Esophagus squamous epithelium (tissue), 5 donors: Measurements from ENCODE around the gene CAMK2G. TPM values are rescaled to one million over a fixed set of nuclear protein-coding genes. Genes with fewer than 3 reads are reported as not detected.
A peak's percentile ranks its signal among the peaks of the same experiment; 100 is the strongest.
"Not testable (repeated sequence)": the region's sequence is repeated elsewhere in the genome, so short reads cannot be mapped to it uniquely, and the experiment has no call there.

Source experiments
- DNase-seq: peaks from one replicate; lab custom pipeline; 2025; lab: John Stamatoyannopoulos, UW
- H3K27ac ChIP-seq, 4 donors: fragments of 200-600 bp; sonication (generic); one replicate each; pipeline ENCODE4 v1.5.1; 2016 to 2019; ENCODE audit warnings: mild to moderate bottlenecking in 1 of 4
- H3K27me3 ChIP-seq, 4 donors: fragments of 200-600 bp; sonication (generic); 1 replicate in 3 of 4; 2 replicates in 1 of 4; pipeline versions ENCODE4 v1.5.1 to v1.6.0; 2017 to 2021; ENCODE audit warnings: antibody characterized with exemption in 1 of 4
- H3K36me3 ChIP-seq, 3 donors: fragments of 200-600 bp; sonication (generic); one replicate each; pipeline ENCODE4 v1.5.1; 2016 to 2019
- H3K4me1 ChIP-seq, 3 donors: fragments of 200-600 bp; sonication (generic); one replicate each; pipeline ENCODE4 v1.5.1; 2017 to 2019
- H3K4me3 ChIP-seq, 4 donors: fragments of 200-600 bp; sonication (generic); 1 replicate in 3 of 4; 2 replicates in 1 of 4; pipeline ENCODE4 v1.5.1; 2016 to 2019; ENCODE audit warnings: mild to moderate bottlenecking in 2 of 4, moderate library complexity in 1 of 4
- H3K9me3 ChIP-seq, 3 donors: fragments of 200-600 bp; sonication (generic); one replicate each; pipeline ENCODE4 v1.5.1; 2016 to 2019
- CTCF ChIP-seq, 6 experiments: fragments of 450-650 bp in 4 of 6; fragments of 200-600 bp in 2 of 6; sonication (generic) in 2 of 6; IDR thresholded peaks; one replicate each; pipeline ENCODE4 v1.5.1; 2016 to 2019; ENCODE audit warnings: antibody characterized with exemption in 6 of 6, mild to moderate bottlenecking in 4 of 6, moderate library complexity in 4 of 6
- POLR2A ChIP-seq, 4 donors: fragments of 450-650 bp; IDR thresholded peaks; one replicate each; pipeline ENCODE4 v1.6.1; 2017; ENCODE audit warnings: antibody characterized with exemption in 4 of 4, mild to moderate bottlenecking in 4 of 4, moderate library complexity in 3 of 4
- WGBS, 2 donors: methylation state at CpG; one replicate each; pipeline ENCODE4 v1.1.5; 2018; 5-methylcytosine and 5-hydroxymethylcytosine counted together
- intact Hi-C: fragments of 100-400 bp; cut with DNase I; formaldehyde crosslinking; loops from one replicate; pipeline ENCODE4 v1.15.0; 2022
- total RNA-seq, 4 donors: library from RNA; depleted of rRNA; stranded (reverse); fragments of >200 nt; gene quantifications; one replicate each; pipeline ENCODE4 v1.1.0, GENCODE V29; 2016
- donor health status: DM: yes; HTN: yes; CAD: no.

CAMK2G gene
- total RNA-seq, 4 donors from 2014 or later = 15.5 to 37.0 (median 28.6) TPM

DNA sequence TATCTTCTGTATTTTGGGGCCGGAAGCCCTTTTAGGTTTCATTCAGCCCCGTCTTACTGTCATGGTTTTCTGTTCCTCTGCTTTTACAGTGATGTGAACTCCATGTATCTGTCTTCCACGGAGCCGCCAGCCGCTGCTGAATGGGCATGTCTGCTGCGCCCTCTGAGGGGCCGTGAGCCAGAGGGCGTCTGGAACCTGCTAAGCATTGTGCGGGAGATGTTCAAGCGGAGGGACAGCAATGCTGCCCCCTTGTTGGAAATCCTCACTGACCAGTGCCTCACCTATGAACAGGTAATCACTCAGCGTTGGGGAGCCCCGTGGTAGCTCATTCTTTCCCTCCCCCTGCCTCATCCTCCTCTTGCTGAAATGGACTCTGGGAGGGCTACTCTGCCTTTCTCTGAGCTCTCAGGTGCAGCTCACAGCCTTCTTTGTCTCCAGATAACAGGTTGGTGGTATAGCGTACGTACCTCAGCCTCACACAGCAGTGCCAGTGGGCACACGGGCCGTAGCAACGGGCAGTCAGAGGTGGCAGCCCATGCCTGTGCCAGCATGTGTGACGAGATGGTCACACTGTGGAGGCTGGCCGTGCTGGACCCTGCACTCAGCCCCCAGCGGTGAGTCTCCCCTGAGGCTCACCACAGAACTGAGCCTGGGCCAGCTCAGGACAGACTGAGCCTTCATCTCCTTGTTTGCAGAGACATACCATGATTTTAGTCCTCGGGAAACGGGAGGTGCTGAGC, 83.3 kb downstream of the CAMK2G start:
- DNase-seq = no peak
- no peak overlapping the region for H3K27ac ChIP-seq
- 88 to 89% methylated on average over 11 to 14 of the region's 22 CpGs for WGBS, 2 donors
- H3K36me3 ChIP-seq = peaks cover 60 to 79% (median 63%) of the 10 kb centered on the region in 3 donors
- TF ChIP-seq CTCF (IDR thresholded peaks at IDR 0.05) (no peak), POLR2A (IDR thresholded peaks at IDR 0.05) (no peak)
- H3K27me3 ChIP-seq = no peaks in the 10 kb centered on the region
- no peaks in the 10 kb centered on the region for H3K9me3 ChIP-seq
- intact Hi-C loops = no loop called here
- H3K4me1 ChIP-seq = peaks cover 15 to 30% (median 19%) of the 10 kb centered on the region in 3 donors
- no peak overlapping the region for H3K4me3 ChIP-seq

DNA sequence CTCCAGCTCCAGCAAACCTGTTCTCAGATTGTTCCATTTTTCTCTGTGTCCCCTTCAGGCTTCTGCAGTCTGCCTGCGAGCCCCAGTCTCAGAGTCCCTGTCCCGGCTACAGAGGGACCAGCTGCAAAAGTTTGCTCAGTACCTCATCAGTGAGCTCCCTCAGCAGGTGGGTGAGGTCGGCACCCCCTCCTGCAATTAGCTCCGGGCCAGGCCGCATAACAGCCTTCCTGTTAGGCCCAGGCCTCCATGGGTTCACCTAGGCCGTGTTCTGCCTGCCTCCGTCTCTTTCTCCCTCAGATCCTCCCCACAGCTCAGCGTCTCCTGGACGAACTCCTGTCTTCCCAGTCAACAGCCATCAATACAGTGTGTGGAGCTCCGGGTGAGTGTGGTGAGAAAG, 84.7 kb downstream of the CAMK2G start:
- TF ChIP-seq CTCF (IDR thresholded peaks at IDR 0.05) (no peak), POLR2A (IDR thresholded peaks at IDR 0.05) (no peak)

GRCh38 chr10:73788864-73789658, 85.3 kb downstream of the CAMK2G start:
- H3K27me3 ChIP-seq = no peaks in the 10 kb centered on the region
- peaks cover 16 to 43% (median 23%) of the 10 kb centered on the region in 3 donors for H3K4me1 ChIP-seq
- intact Hi-C loops = no loop called here
- no peak overlapping the region for H3K27ac ChIP-seq
- H3K36me3 ChIP-seq = peaks cover 46 to 59% (median 48%) of the 10 kb centered on the region in 3 donors
- no peak overlapping the region for H3K4me3 ChIP-seq
- DNase-seq = no peak
- TF ChIP-seq CTCF (IDR thresholded peaks at IDR 0.05) (no peak), POLR2A (IDR thresholded peaks at IDR 0.05) (no peak)
- WGBS, 2 donors = 84 to 89% methylated on average over 16 to 17 of the region's 17 CpGs
- H3K9me3 ChIP-seq = no peaks in the 10 kb centered on the region

More for the DNA sequence above, 84.7 kb downstream of the CAMK2G start:
- Histone ChIP-seq H3K27me3 (no peaks in the 10 kb centered on the region), H3K4me3 (no peak overlapping the region), H3K9me3 (no peaks in the 10 kb centered on the region), H3K27ac (no peak overlapping the region), H3K36me3 (peaks cover 52 to 65% (median 53%) of the 10 kb centered on the region in 3 donors), H3K4me1 (peaks cover 15 to 37% (median 21%) of the 10 kb centered on the region in 3 donors)
- intact Hi-C loops = no loop called here
- no peak for DNase-seq
- 79 to 96% methylated on average over 5 to 9 of the region's 10 CpGs for WGBS, 2 donors

DNA sequence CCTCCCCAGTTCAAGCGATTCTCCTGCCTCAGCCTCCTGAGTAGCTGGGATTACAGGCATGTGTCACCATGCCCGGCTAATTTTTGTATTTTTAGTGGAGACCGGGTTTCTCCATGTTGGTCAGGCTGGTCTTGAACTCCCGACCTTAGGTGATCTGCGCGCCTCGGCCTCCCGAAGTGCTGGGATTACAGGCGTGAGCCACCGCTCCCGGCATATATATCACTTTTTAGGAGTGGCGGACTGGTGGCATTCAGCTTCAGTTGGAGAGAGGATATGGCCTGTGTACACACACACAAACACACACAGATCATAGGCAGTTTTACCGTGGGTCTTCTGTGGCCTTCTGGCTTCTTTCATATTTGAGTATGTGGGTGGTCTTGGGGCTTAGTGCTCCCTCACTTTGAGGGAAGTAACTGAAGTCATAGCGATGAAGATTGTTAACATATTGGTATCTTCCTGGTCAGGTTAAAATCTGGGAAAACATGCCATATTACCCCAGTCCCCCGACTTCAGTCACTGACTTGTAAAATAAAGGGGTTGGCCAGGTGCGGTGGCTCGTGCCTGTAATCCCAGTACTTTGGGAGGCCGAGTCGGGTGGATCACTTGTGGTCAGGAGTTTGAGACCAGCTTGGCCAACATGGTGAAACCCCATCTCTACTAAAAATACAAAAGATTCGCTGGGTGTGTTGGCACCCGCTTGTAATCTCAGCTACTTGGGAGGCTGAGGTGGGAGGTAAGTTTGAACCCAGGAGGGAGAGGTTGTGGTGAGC, 87.1 kb downstream of the CAMK2G start:
- intact Hi-C loops, DNase-seq, H3K27me3 ChIP-seq, H3K9me3 ChIP-seq: not testable (repeated sequence)
- peak overlapping the region in 1 of 4 donors; percentile 94 for H3K27ac ChIP-seq
- 91 to 92% methylated on average over 8 to 9 of the region's 21 CpGs for WGBS, 2 donors
- peak overlapping the region in 3 of 4 donors; percentile 92 to 99 (median 93) for H3K4me3 ChIP-seq
- peaks cover 29 to 41% (median 30%) of the 10 kb centered on the region in 3 donors for H3K36me3 ChIP-seq
- H3K4me1 ChIP-seq = peaks cover 30 to 61% (median 30%) of the 10 kb centered on the region in 3 donors

GRCh38 chr10:73786512-73786885, 87.9 kb downstream of the CAMK2G start:
- H3K27ac ChIP-seq = peak overlapping the region; percentile 94 to 99 (median 95)
- peak overlapping the region; percentile 92 to 99 (median 96) for H3K4me3 ChIP-seq
- H3K27me3 ChIP-seq = no peaks in the 10 kb centered on the region
- no peak for DNase-seq
- intact Hi-C loops = no loop called here
- TF ChIP-seq CTCF (IDR thresholded peaks at IDR 0.05) = no peak
- TF ChIP-seq POLR2A (IDR thresholded peaks at IDR 0.05) = no peak
- H3K36me3 ChIP-seq = peaks cover 22 to 33% (median 23%) of the 10 kb centered on the region in 3 donors
- WGBS, 2 donors = 0 to 5% methylated on average over 2 of the region's 2 CpGs
- peaks cover 30 to 64% (median 30%) of the 10 kb centered on the region in 3 donors for H3K4me1 ChIP-seq
- no peaks in the 10 kb centered on the region for H3K9me3 ChIP-seq
